Stimulated activated CD8-positive, alpha-beta memory T cell treated with anti-CD3 and anti-CD28 coated beads, Interleukin-4, amount 100 ng/mL, for 1 hour (primary cell): Measurements from ENCODE around the gene AADACL2.

Source experiments
- DNase-seq, 2 donors: peaks; one replicate each; pipeline ENCODE4 v3.0.0-alpha.2; 2020; ENCODE audit warnings: low read depth in 2 of 2, low spot score in 1 of 2

The AADACL2 gene

DNA sequence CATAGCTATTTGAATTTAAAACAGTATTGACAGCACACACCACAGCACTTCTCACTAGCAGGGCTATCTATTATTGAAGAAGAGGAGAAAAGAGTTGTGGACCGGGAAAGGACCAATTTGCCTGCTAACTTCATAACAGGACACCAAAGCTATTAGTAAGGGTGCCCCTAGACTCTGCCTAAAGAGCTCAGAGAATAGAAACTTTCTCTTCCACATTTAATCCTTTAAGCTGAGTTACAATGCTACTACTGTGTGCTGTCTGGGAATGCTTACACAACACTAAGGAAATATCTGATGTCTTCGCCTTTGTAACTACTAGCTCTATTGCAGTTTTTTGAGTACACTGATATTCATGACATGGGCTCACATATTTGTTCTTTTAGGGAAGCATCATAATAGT is 66.7 kb downstream of the AADACL2 start:
- DNase-seq = no peak

DNA sequence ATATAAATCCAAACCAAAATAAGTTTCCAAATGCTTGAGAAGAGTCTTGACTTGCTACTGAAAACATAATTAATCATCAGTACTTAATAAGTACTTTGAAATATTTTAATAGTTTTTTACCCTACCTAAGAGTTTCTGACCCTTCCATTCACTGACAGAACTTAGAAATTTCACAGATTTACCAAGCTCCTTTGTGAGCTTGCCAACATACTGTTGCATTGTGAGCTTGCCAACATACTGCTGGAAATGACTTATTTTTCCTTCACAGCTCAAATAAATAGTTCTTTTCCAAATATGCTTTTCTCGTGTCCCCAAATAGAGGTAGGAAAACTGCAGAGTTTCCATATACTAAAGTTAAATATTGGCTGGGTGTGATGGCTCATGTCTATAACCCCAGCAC is 70.5 kb downstream of the AADACL2 start:
- no peak for DNase-seq

DNA sequence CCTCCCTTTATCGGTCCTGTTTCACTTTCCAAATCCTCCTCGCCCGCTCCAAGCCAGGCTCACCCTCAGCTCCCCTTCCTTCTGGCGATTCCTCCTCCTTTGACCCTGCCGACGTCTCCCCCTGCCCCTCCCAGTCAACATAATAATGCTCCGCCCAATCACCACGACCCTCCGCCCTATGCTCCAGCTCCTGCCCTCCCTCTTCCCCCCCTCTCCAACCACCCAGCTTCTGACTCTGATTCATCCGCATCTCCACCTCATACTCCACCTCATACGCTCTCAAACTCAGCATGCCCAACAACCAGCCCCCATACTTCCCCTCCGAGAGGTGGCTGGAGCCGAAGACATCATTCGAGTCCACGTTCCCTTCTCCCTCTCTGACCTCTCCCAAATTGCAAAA is 73.1 kb downstream of the AADACL2 start:
- no peak for DNase-seq
